ENCODE results near the gene CAMK4.
"Not testable (repeated sequence)": the region's sequence is repeated elsewhere in the genome, so short reads cannot be mapped to it uniquely, and the experiment has no call there.

CAMK4 gene

DNA sequence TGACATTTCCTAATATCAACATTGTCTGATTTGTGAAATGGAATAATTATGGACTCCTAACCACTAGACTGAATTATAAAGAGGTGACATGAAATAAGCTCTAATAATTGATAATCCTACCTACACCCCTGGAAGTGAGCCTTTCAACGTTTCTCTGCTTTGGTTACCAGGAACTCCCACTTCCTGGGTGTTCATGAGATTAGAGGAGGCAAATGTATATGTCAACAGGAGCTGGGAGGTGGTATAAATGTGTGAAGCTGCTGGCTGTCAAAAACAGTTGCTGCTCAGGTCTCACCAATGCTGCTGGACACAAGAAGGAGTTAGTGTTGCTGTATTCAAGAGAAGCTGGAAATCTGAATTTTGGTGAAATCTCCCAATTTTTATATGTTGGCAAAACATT is 96.8 kb downstream of the CAMK4 start:
- DNase-seq, result no peak

DNA sequence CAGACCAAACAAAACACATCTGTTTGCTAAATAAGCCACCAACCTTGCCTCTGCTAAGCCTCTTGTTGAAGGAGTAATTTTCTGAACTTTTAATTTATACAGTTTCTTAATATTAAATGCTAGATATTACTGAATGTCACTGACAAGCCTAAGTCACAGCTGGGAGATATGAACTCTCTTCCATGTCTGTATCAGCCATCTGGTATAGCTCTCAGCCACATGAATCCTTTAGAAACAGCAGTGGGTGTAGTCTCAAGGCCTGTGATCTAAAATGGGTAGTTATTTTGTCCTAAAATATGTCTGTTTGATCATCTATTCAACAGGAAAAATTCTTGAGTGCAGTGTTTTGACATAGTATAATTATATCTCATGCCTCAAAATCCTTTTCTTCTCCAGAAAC is 97.2 kb downstream of the CAMK4 start:
- DNase-seq, result no peak

DNA sequence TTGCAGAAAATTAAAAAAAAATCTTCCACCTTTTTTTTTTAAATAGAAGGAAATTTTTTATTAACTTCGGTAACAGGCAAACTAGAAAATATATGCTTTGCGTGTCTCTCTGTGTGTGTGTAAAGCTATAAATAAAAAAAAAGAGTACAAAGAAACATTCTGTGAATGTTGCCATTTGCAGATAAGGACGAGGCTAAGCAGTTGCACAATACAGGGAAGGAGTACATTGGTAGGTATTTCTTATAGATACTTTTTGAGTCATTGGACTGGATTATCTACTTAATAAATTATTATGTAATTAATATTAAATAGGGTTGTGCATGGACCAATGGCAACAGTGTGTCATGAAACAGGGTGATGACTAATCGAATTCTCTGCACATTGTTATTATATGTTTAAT is 102.4 kb downstream of the CAMK4 start:
- no peak for DNase-seq

DNA sequence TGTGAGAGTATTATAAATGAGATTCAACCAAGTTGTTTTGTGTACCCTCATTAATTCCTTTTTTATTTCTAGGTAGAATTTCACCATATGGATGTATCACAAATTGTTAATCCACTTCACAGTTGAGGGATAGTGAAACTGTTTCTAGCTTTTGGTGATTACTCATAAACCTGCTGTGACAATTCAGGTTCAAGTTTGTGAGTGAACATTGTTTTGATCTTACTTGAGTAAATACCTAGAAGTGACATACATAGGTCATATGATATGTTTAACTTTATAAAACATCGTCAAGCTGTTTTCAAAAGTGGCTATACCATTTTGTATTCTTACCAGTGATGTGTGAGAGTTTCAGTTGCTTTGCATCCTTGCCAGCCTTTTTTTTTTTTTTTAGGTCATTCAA is 112.9 kb downstream of the CAMK4 start:
- DNase-seq, result no peak

DNA sequence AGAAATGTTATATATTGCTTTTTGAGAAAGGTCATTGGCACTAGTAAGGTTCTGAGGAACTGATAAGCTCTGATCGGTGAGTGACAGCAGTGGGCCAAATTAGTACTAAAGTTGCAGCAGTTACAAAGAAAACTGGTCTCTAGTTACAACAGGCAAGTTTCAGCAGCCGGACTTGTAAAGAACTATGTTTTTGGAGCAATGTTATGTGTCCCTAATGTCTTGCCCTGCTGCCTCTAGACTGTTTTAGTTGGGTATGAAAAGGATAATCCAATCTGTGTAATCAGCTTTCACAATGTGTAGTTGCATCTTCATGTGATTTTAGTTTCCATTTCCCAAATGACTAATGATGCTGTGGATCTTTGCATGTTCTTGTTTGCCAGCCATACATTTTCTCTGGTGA is 113.5 kb downstream of the CAMK4 start:
- DNase-seq, result no peak

DNA sequence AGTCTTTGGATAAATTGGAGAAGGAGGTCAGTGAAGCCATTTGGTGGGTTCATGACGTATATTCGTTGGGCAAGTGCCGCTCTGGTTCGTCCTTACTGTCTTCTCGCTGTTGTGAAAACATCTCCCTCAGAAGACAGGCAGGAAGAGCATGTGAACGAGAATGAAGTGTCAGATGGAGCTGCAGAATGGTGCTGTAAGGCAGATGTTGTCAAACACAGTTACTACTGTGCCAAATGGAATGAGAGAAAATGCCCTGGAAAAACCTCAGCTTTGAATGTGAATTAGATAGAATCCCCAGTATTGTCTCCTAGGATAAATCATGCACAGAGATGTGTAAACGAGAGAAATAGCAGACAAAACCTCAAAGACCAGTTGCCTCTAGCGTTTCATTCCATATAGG is 121.5 kb downstream of the CAMK4 start:
- no peak for DNase-seq

DNA sequence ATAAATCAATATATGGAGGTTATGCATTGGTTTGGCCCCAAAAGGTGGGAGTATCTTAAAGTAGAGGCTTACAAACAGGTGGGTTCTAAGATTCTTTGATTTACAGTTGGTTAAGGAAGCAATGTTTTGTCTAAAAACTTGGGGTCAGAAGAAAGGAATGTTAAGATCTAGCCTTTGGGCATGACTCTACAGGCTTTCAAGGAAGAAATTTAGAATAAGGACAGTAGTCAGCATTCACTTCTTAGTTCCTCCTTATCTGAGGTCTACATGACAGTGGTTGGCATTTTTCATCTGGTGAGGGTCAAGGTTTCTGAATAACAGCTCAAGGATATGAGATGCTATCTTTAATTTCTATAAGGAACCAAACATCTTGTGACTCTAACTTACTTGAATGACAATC is 122.8 kb downstream of the CAMK4 start:
- DNase-seq, result no peak

DNA sequence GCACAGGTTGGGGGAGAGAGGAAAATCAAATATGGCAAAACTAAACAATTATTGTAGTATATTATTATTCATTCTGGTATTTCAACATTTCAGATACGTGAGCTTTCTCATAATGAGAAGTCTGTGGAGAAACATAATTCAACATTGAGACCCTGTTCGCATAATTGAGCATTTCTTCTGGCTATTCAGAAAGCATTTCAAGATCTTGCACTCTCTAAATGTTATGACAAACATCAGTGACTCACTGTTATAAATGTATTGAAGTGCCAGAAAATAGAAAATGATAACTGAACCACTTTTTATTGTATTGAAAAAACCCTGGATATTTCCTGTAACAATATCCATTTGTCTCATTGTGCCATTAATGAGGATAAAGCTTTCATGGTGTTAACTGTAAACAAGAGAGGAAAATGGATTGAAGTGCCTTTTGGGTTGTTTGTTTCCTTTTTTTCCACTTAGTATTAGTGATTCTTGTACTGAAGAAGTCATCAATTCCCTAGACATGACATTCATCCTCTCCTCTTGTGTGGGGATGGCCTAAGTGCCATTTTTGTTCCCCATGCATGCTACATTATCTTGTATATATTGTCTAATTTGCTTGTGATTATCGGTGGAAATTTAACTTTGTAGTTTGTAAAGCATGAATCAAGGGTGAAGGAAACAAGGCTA is 124.6 kb downstream of the CAMK4 start:
- no peak for DNase-seq

DNA sequence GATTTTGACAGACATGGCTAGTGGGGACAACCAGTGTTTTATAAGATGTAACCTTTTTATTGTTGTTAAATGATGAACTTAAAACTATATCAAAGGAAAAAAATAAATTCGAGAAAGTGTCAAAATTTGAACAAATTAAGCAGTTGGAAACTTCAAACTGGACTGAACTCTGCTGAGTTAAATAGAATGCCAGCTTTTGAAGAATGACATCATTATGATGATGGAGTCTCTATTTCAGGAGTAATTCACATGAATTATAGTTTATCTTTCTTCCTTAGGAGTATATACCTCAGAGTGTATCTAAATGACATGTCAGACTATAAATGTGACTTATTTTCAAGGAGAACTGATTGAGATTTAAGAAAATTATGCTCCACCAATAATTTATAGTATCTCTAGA is 125.2 kb downstream of the CAMK4 start:
- no peak for DNase-seq

DNA sequence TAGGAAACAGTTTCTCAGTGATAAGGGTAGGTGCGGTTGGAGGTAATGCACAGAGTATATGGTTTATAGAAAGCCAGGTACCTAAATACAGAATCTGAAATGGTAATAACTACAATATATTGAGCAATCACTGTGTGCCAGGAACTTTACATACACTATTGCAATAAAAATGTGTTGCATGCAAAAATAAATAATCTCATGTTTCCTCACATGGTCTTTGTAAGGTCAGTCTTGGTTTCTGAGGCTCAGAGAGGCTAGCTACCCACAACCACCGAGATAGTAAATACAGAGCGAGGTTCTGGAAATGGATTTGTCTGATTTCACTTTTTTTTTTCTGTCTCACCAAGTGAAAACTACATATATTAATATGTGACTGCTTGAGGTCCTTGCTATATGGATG is 128.9 kb downstream of the CAMK4 start:
- DNase-seq, result no peak

DNA sequence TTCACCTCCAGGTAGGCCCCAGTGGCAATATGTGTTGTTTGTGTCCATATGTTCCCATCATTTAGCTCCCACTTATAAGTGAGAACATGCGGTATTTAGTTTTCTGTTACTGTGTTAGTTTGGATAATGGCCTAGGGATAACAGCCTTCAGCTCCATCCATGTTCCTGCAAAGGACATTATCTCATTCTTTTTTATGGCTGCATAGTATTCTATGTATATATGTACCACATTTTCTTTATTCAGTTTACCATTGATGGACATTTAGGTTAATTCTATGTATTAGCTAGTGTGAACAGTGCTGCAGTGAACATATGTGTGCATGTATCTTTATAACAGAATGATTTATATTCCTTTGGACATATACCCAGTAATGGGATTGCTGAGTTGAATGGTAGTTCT is 134.5 kb downstream of the CAMK4 start:
- DNase-seq, result not testable (repeated sequence)

DNA sequence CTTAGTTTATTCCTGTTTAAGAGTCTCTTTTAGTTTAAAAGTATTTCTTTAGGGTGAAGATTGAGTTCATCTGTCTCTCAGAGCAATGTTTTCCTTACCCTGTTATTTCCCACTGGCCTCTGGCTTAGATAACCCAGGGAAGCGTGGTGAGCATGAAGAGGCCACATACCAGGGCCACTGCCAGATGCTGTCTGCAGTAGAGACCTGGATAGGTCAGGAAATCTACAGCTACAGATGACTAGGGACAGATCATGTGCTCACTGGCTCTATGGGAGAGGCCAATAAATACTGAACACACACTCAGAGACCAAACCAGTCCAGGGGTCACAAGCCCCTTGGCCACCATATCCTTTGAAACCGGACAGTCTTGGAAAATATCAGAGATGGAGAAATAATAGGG is 136.0 kb downstream of the CAMK4 start:
- no peak for DNase-seq

DNA sequence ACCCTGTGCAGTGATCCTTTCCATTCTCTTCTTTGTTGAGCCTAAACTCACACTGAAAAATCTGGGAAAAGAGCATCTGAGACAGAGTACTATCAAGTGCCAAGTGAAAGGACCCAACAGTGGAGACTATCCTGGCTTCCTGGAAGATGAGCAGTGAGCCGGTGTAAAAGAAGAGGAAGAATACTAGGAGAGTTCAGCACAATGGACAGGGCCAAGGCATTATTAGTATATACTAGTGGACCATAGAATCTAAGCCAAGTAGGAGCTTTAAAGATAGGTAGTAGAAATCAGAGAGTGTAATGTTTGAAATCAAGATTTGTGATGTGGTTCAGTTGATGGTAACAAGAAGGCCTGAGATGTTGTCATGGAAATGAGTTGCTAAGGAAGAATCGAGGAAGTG is 140.8 kb downstream of the CAMK4 start:
- DNase-seq, result no peak

DNA sequence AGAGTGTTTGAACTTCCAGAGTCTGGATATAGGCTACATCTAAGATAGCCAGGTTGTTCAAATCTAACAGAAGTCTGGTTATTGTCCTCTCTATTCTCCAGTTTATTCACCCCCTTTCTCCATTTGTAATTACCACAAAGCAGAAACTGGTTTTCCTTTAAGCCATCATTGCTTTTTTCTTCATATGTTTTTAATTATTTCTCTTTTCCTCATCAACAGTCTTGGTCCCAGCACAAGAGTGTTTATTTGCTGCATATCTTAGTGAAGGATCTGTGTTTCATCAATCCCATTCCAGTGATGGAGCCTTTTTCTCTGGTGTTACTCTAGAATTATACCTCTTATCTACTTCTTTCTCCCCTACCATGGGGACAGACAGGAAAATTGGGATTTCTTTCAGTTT is 142.2 kb downstream of the CAMK4 start:
- DNase-seq, result no peak

DNA sequence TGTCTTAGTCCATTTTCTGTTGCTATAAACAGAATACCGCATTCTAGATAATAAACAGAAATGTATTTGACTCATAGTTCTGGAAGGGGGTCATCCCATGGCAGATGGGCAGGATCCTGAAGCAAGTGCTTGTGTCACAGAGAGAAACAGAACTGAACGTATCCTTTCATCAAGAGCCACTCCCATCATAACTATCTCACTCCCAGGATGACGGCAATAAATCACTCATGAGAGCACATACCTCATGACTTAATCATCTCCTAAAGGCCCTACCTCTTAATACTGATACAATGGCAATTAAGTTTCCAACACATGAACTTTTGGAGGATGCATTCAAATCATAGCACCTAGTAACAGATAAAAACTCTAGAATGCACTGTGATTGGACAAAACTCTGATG is 142.9 kb downstream of the CAMK4 start:
- no peak for DNase-seq

DNA sequence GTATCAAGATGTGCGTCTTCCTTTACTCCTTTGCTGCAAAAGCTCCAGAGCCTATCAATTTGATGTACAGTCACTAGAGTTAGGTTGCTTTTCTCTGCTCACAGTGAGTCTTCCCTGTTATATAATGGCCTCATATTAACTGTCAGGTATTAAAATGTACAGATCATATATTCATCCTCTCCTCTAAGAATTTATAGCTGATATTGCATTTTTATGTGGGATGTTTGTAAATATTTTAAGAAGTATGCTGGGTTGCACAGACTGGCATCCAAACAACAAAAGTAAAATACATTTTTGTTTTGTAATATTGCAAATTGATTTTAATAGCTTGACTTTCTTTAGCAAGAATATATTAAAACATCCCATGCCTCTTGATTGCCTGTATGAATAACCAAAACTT is 148.6 kb downstream of the CAMK4 start:
- no peak for DNase-seq

DNA sequence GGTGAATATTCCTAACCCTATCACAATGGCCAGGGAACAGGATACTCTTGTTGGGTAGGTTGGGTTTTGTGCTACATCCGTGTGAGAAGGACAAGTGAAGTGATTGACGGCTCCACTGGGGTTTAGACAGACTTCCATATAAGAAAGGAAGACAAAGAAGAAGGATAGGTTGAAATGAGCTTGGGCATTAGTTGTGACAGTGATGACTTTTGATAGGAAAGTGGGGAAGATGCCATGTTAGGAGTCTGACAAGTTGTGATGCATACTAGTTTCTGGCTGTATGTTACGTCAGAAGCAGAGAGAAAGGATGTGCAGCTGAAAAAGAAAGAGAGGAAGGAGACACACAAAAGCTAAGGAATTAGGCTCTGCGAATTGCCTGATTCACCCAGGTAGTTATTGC is 150.2 kb downstream of the CAMK4 start:
- DNase-seq, result no peak

DNA sequence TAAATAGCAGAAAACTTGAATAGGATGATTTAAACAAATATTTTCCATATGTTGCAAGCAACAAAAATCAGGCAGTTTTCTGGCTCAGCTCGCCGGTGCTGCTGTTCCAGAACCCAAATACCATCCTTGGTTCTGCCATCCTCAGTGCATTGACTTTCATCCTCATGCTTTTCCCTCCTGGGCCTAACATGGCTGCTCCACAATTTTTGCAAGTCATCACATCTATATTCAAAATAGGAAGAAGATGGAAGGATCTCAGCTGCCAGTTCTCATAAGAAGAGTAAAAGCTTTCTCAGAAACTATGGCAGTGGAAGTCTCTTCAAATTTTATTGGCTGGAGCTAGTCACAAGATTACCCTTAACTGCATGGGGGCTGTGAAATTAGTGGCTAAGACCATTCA is 151.5 kb downstream of the CAMK4 start:
- DNase-seq, result no peak

DNA sequence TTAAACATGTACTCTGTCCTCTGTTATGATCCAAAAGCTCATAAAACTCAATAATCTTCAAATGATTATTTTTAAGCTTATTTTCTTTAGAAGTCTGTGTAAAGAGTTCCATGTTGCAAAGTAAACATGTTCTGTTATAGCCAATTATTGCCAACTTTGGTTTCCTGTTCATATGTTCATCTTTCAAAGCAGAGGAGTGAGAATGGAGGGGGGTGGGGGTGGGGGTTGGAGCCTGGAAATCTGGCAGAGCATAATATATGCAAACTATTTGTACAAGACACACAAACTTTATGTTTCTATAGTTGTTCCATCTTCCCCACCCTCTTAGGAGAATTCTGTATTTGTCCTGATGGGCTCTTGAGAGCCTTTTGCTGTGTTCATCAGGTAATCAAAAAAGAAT is 153.1 kb downstream of the CAMK4 start:
- DNase-seq, result no peak

DNA sequence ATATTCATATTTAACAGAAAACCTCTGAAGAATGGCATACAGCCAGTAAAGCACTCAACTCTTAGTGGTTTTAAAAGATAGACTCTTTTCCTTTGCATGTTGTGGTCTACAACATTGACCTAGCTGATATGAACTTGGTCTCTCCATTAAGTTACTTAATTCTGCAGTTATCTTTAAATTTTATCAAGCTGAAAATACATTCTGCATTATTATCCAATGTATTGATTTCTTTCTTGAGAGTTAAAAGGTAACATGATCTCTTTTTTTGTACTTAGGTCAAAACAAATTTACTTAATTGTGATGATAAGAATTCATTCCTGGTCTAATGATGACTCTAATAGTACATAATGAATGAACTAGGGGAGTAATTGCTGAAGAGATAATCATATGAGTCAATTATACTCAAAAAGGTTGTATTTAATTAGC is 155.2 kb downstream of the CAMK4 start:
- DNase-seq, result no peak

DNA sequence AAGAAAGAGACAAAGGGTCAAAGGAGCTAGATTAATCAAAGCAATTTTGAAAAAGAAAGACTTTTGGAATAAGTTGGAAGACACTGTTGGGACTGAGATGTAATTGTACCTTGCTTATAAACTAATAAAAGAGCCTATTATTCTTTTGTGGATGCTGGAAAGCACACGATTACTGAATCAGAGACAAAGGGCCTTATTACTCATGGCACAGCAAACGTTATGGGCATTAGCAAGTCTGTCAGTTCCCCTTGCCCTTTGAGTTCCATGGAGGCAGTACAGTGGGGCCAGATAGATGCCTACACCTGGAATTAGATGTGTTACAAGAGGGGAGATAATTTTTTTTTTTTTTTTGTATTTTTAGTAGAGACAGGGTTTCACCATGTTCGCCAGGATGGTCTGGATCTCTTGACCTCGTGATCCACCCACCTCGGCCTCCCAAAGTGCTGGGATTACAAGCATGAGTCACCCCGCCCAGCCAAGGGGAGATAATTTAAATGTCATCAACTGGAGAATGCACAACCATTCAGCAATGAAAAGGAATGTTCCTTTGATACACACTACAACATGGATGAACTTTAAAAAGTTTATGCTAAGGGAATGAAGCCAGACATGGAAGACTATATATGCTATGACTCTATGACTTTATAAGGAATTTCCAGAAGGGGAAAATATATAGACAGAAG is 159.2 kb downstream of the CAMK4 start:
- DNase-seq, result no peak

DNA sequence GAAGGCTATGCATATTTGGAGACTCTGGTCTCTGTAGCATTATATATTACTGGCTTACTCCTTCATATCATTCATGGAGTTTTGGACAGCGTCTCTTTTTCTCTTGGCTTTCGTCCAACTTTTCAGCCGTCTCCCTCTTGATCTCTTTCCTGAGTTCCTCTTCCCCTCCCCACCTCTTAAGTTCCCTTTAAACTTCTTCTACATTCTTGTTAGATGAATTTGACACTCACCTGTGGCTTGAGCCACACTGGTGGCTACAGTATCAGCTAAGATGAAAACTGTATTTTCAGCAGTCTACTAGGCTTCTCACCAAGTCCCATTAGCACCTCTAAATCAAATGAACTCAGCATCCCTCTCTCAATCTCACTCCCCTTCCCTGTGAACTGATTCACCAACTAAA is 160.0 kb downstream of the CAMK4 start:
- DNase-seq, result no peak

DNA sequence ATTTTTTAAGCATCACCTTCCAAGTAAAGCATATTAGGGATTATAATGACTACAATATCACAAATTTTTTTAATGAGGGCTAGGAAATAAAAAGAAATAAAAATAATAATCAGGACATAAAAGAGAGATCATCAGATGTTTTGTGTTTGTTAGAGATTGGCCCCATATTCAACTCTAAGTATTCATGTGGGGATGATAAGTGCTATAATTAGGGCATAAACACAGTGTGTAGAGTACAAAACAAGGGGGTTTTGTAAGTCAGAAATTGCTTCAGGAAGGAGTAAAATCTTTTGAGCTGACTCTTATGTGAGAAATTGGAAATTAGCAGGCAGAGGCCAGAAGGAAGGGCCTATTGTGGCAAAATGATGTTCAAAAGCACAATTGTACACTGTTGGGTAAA is 160.9 kb downstream of the CAMK4 start:
- no peak for DNase-seq

DNA sequence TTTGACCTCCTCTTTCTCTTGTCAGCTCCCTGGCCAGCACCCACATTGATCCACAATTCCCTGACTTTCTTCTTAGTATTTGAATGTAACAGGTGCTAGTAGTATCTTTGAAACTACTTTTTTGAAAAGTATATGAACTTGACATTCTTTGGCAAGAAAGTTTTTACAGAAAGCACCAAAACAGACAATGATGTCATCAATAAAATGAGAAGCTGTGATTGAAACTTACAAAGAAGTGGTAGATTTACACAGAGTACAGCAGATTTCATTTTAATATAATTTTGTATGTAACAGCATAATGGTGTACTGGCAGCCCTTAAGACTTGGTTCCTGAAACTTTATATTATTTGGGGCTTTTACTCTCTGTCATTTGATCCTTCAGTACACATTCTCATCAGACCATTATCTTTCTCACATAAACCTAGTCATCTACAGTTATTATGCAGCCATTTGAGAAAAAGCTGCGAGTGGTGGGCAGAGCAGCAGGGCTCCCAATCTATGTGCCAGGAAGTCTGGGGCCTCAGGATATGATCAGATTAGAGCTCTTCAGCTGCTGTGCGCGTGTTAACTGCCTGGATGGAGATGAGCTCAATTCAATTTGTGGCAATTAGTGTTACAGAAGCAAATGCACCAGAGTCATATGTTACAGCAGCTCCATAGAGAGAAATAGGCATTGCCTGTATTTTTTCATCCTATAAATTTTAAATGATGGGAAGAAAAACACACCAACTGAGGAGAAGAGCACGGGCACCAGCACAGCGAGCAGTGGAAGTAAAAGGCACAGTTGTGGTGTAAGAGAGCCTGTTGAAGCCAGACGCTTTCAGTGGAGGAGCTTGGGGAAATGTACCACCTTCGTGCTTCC is 162.0 kb downstream of the CAMK4 start:
- DNase-seq, result peak; percentile 49
